Skeletal muscle satellite cell (primary cell): ENCODE data around the gene SLC34A3.

ENCODE experiments used
- H3K27me3 ChIP-seq: 2 replicates; pipeline ENCODE4 v1.7.0; 2013; ENCODE audit warnings: low read length; ENCODE audit not compliant: control insufficient read depth, insufficient read depth
- H3K36me3 ChIP-seq: 2 replicates; pipeline ENCODE4 v1.7.0; 2013; ENCODE audit warnings: mild to moderate bottlenecking, control low read depth, low read length; ENCODE audit not compliant: insufficient read depth
- H3K4me1 ChIP-seq: 2 replicates; pipeline ENCODE4 v1.7.0; 2013; ENCODE audit warnings: low read length; ENCODE audit not compliant: control insufficient read depth, insufficient read depth
- H3K4me2 ChIP-seq: 2 replicates; pipeline ENCODE4 v1.7.0; 2013; ENCODE audit warnings: mild to moderate bottlenecking, low read length
- H3K4me3 ChIP-seq: 2 replicates; pipeline ENCODE4 v1.7.0; 2013; ENCODE audit warnings: low read length
- H3K9ac ChIP-seq: 2 replicates; pipeline ENCODE4 v1.7.0; 2013; ENCODE audit warnings: mild to moderate bottlenecking, low read depth, low read length, moderate library complexity
- H3K9me3 ChIP-seq: replicated peaks from 2 replicates; pipeline ENCODE4 v1.7.0; 2013; ENCODE audit warnings: mild to moderate bottlenecking, control low read depth, low read length

The SLC34A3 gene

GRCh38 chr9:137198051-137198901, 32.4 kb upstream of the SLC34A3 start:
- H3K4me2 ChIP-seq, result peak overlapping the region; percentile 83
- H3K4me3 ChIP-seq, result peak overlapping the region; percentile 84
- H3K27me3 ChIP-seq, result no peaks in the 10 kb centered on the region
- H3K9ac ChIP-seq, result peak overlapping the region; percentile 11
- H3K4me1 ChIP-seq, result peaks cover 30% of the 10 kb centered on the region
- H3K9me3 ChIP-seq, result no peaks in the 10 kb centered on the region
- no peaks in the 10 kb centered on the region for H3K36me3 ChIP-seq

- peaks cover 32% of the 10 kb centered on the region for H3K4me1 ChIP-seq
- H3K4me2 ChIP-seq, result peak overlapping the region; percentile 83
- peak overlapping the region; percentile 44 for H3K9ac ChIP-seq
- peak overlapping the region; percentile 84 for H3K4me3 ChIP-seq
- H3K9me3 ChIP-seq, result no peaks in the 10 kb centered on the region
- H3K27me3 ChIP-seq, result no peaks in the 10 kb centered on the region
- no peaks in the 10 kb centered on the region for H3K36me3 ChIP-seq
Observed at GRCh38 chr9:137198902-137199283, 31.8 kb upstream of the SLC34A3 start.

- H3K36me3 ChIP-seq, result no peaks in the 10 kb centered on the region
- H3K9ac ChIP-seq, result peak overlapping the region; percentile 44
- no peaks in the 10 kb centered on the region for H3K9me3 ChIP-seq
- peaks cover 38% of the 10 kb centered on the region for H3K4me1 ChIP-seq
- no peaks in the 10 kb centered on the region for H3K27me3 ChIP-seq
- H3K4me2 ChIP-seq, result peak overlapping the region; percentile 83
- H3K4me3 ChIP-seq, result peak overlapping the region; percentile 84
Observed at GRCh38 chr9:137199411-137200121, 31.1 kb upstream of the SLC34A3 start.

- Histone ChIP-seq H3K27me3 (no peaks in the 10 kb centered on the region), H3K4me1 (peaks cover 41% of the 10 kb centered on the region), H3K9ac (peak within 1 kb of the TSS; percentile 79), H3K9me3 (no peaks in the 10 kb centered on the region), H3K4me3 (peak within 1 kb of the TSS; percentile 93), H3K4me2 (peak within 1 kb of the TSS; percentile 95), H3K36me3 (no peaks in the 10 kb centered on the region)
Observed at GRCh38 chr9:137200311-137201204, 30.1 kb upstream of the SLC34A3 start, which contains the start of gene TPRN. TPRN (minus strand) TSS chr9:137200741; CDS start chr9:137200711, 30 bp downstream.

GRCh38 chr9:137201205-137201868, 29.4 kb upstream of the SLC34A3 start:
- Histone ChIP-seq H3K27me3 (no peaks in the 10 kb centered on the region), H3K36me3 (no peaks in the 10 kb centered on the region), H3K9me3 (no peaks in the 10 kb centered on the region), H3K9ac (peak overlapping the region; percentile 78), H3K4me3 (peak overlapping the region; percentile 93), H3K4me2 (peak overlapping the region; percentile 95), H3K4me1 (peaks cover 45% of the 10 kb centered on the region)

DNA sequence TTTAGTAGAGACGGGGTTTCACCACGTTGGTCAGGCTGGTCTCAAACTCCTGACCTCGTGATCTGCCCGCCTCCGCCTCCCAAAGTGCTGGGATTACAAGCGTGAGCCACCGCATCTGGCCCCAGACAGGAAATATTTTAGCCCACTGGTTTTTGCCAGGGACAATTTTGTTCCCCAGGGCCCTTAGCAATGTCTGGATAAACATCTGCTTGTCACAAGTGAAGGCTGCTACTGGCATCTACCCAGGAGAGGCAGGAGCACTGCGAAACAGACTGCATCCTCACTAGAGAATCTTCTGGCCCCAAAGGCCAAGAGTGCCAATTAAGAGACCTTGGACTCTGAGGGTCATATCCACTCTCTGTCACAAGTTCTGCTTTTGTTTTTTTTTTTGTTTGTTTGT, 27.7 kb upstream of the SLC34A3 start:
- H3K4me2 ChIP-seq, result no peak overlapping the region
- peaks cover 6% of the 10 kb centered on the region for H3K36me3 ChIP-seq
- peaks cover 48% of the 10 kb centered on the region for H3K4me1 ChIP-seq
- no peak overlapping the region for H3K9ac ChIP-seq
- no peaks in the 10 kb centered on the region for H3K9me3 ChIP-seq
- no peak overlapping the region for H3K4me3 ChIP-seq
- no peaks in the 10 kb centered on the region for H3K27me3 ChIP-seq

GRCh38 chr9:137204731-137205125, 26.0 kb upstream of the SLC34A3 start:
- no peaks in the 10 kb centered on the region for H3K9me3 ChIP-seq
- peak overlapping the region; percentile 97 for H3K4me3 ChIP-seq
- peaks cover 31% of the 10 kb centered on the region for H3K4me1 ChIP-seq
- peaks cover 6% of the 10 kb centered on the region for H3K36me3 ChIP-seq
- H3K27me3 ChIP-seq, result no peaks in the 10 kb centered on the region
- peak overlapping the region; percentile 86 for H3K4me2 ChIP-seq
- peak overlapping the region; percentile 96 for H3K9ac ChIP-seq

- Histone ChIP-seq H3K4me3 (peak within 1 kb of the TSS; percentile 97), H3K4me1 (peaks cover 31% of the 10 kb centered on the region), H3K36me3 (peaks cover 6% of the 10 kb centered on the region), H3K9me3 (no peaks in the 10 kb centered on the region), H3K27me3 (no peaks in the 10 kb centered on the region), H3K9ac (peak within 1 kb of the TSS; percentile 96), H3K4me2 (peak within 1 kb of the TSS; percentile 86)
Observed at GRCh38 chr9:137205126-137206069, 25.3 kb upstream of the SLC34A3 start, which contains the start of the genes NDOR1 and TMEM203. NDOR1 (plus strand) TSS chr9:137205700; CDS start chr9:137205778, 78 bp downstream. TMEM203 (minus strand) TSS chr9:137205648; CDS start chr9:137205414, 234 bp downstream.

GRCh38 chr9:137206602-137207001, 24.1 kb upstream of the SLC34A3 start:
- Histone ChIP-seq H3K36me3 (peaks cover 6% of the 10 kb centered on the region), H3K4me3 (peak overlapping the region; percentile 97), H3K9ac (peak overlapping the region; percentile 96), H3K4me2 (peak overlapping the region; percentile 86), H3K9me3 (no peaks in the 10 kb centered on the region), H3K4me1 (peaks cover 25% of the 10 kb centered on the region), H3K27me3 (no peaks in the 10 kb centered on the region)

DNA sequence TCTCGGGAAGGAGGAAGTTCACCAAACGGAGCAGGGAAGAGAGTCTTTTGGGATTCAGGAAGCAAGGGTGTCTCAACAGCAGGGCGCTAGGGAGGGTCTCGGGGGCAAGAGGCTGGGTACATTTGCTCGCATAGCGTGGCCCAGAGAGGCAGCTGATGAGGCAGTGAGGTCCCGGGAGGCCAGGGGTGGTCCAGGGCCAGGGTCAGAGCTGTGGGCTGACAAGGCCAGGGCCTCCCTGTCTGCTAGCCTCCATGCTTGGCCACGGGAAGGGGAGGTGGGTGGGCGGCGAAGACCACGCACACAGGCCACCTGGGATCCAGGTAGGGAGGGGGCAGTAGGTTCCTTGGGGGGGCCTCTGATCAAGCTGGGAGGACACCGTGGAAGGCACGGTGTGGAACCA, 19.2 kb upstream of the SLC34A3 start:
- Histone ChIP-seq H3K36me3 (peaks cover 10% of the 10 kb centered on the region), H3K27me3 (no peaks in the 10 kb centered on the region), H3K4me2 (no peak overlapping the region), H3K9me3 (no peaks in the 10 kb centered on the region), H3K4me3 (no peak overlapping the region), H3K9ac (no peak overlapping the region), H3K4me1 (peaks cover 9% of the 10 kb centered on the region)
